Endothelial cell of umbilical vein (primary cell): ENCODE data around the gene CCNB1. TPM values are rescaled to one million over a fixed set of nuclear protein-coding genes. Genes with fewer than 3 reads are reported as not detected.
"Not testable (repeated sequence)": the region's sequence is repeated elsewhere in the genome, so short reads cannot be mapped to it uniquely, and the experiment has no call there.

Experiments
- BruUV-seq: library from RNA; stranded (reverse); fragments of 400-500 nt; replicated peaks from 2 replicates; lab custom pipeline; 2021; lab: Mats Ljungman, UMichigan
- CTCF ChIA-PET: fragments of 300-600, 350-600 bp; sonication (Branson Sonifier 250); formaldehyde crosslinking; loops from one replicate; lab custom pipeline; 2021; ENCODE audit warnings: antibody characterized with exemption, inconsistent platforms; lab: Charles Lee
- POLR2A ChIA-PET: fragments of 300-600, 350-600 bp; sonication (Branson Sonifier 250); formaldehyde crosslinking; loops from one replicate; lab custom pipeline; 2021; ENCODE audit warnings: antibody characterized with exemption, inconsistent platforms; lab: Charles Lee
- DNase-seq: peaks from one replicate; pipeline ENCODE4 v3.0.0-alpha.2; 2011; ENCODE audit warnings: low read depth, low spot score
- FAIRE-seq: peaks from 2 replicates; lab custom pipeline; 2011; peaks lifted over from hg19 to GRCh38; lab: Jason Lieb, UNC
- H2AFZ ChIP-seq: 2 replicates; pipeline ENCODE4 v1.6.0; 2012; ENCODE audit warnings: low read depth, low read length, control low read depth, inconsistent platforms
- H3K27ac ChIP-seq: 2 replicates; pipeline ENCODE4 v1.5.1; 2011; ENCODE audit warnings: low read depth, mild to moderate bottlenecking, control low read depth, low read length, moderate library complexity; ENCODE audit not compliant: insufficient read depth
- H3K27me3 ChIP-seq, 2 experiments: 2 replicates each; pipeline versions ENCODE4 v1.6.0 to v1.6.1; 2011; ENCODE audit warnings: low read length in 2 of 2, mixed read lengths in 1 of 2; ENCODE audit not compliant: control insufficient read depth in 2 of 2, insufficient read depth in 2 of 2
- H3K36me3 ChIP-seq, 2 experiments: 2 replicates in 1 of 2; 3 replicates in 1 of 2; pipeline ENCODE4 v1.5.1; 2011; ENCODE audit warnings: low read length in 2 of 2, mild to moderate bottlenecking in 1 of 2, moderate library complexity in 1 of 2; ENCODE audit not compliant: control insufficient read depth in 2 of 2, insufficient read depth in 2 of 2; ENCODE audit errors: extremely low read depth in 1 of 2
- H3K4me1 ChIP-seq: 3 replicates; pipeline ENCODE4 v1.5.1; 2011; ENCODE audit warnings: mild to moderate bottlenecking, low read length; ENCODE audit not compliant: control insufficient read depth, insufficient read depth; ENCODE audit errors: extremely low read depth
- H3K4me2 ChIP-seq: 2 replicates; pipeline ENCODE4 v1.6.1; 2011; ENCODE audit warnings: low read length, control low read depth, mixed read lengths; ENCODE audit not compliant: insufficient read depth
- H3K4me3 ChIP-seq, 3 experiments: fragments of 200-600 bp in 1 of 3; sonication (generic), shearing (Covaris generic) in 1 of 3; replicated peaks in 1 of 3; 2 replicates each; pipeline ENCODE4 v1.5.1; 2011 to 2016; ENCODE audit warnings: control low read depth in 3 of 3, low read length in 3 of 3, mild to moderate bottlenecking in 2 of 3, inconsistent platforms in 1 of 3, low read depth in 1 of 3, moderate library complexity in 1 of 3; ENCODE audit not compliant: insufficient read depth in 1 of 3
- H3K79me2 ChIP-seq: 2 replicates; pipeline ENCODE4 v1.6.0; 2012; ENCODE audit warnings: low read length, inconsistent platforms; ENCODE audit not compliant: control insufficient read depth, insufficient read depth
- H3K9ac ChIP-seq: replicated peaks from 2 replicates; pipeline ENCODE3; 2011; ENCODE audit warnings: low read length, control low read depth; ENCODE audit not compliant: insufficient read depth; ENCODE audit errors: extremely low read depth
- H3K9me1 ChIP-seq: replicated peaks from 3 replicates; pipeline ENCODE4 v1.6.0; 2011; ENCODE audit warnings: mild to moderate bottlenecking, low read length; ENCODE audit not compliant: control insufficient read depth, insufficient read depth; ENCODE audit errors: extremely low read depth
- H3K9me3 ChIP-seq: replicated peaks from 2 replicates; pipeline ENCODE4 v1.5.1; 2012; ENCODE audit warnings: low read length, inconsistent platforms; ENCODE audit not compliant: control insufficient read depth, insufficient read depth
- H4K20me1 ChIP-seq: replicated peaks from 2 replicates; pipeline ENCODE3; 2011; ENCODE audit warnings: mild to moderate bottlenecking, low read length; ENCODE audit not compliant: control insufficient read depth, insufficient read depth; ENCODE audit errors: extremely low read depth
- POLR2A ChIP-seq: IDR thresholded peaks from 2 replicates; pipeline ENCODE4 v1.6.1; 2012; ENCODE audit warnings: low read depth, mild to moderate bottlenecking, control low read depth, low read length
- POLR2AphosphoS5 ChIP-seq: IDR thresholded peaks from 2 replicates; pipeline ENCODE4 v1.6.1; 2012; ENCODE audit warnings: low read depth, mild to moderate bottlenecking, control low read depth, low read length, moderate library complexity; ENCODE audit not compliant: insufficient read depth
- dilution Hi-C: fragments of 300-500 bp; cut with MboI; formaldehyde crosslinking; loops from one replicate; pipeline ENCODE4 v1.15.0; 2019; ENCODE audit warnings: low sequenced_read_pairs; ENCODE audit not compliant: extremely low pct_ligation_motif_present
- intact Hi-C: fragments of 100-400 bp; cut with micrococcal nuclease; formaldehyde crosslinking; loops from one replicate; pipeline ENCODE4 v1.10.0; 2022
- polyA plus RNA-seq, 4 experiments: library from polyadenylated mRNA; depleted of rRNA in 3 of 4; stranded (reverse) in 3 of 4; unstranded in 1 of 4; fragments of >200 nt; gene quantifications; 2 replicates each; pipeline versions ENCODE4 v1.2.1 to v1.2.3, GENCODE V29; 2011 to 2012; ENCODE audit warnings: missing spikeins in 1 of 4
- total RNA-seq: library from RNA; stranded (reverse); gene quantifications from 2 replicates; pipeline ENCODE4 v1.2.3, GENCODE V29; 2021
- TF ChIP-seq, protein P1 (sequence below), 2 donors: IDR thresholded peaks; 1 replicate in 1 of 2; 2 replicates in 1 of 2; pipeline ENCODE4 v1.5.1; 2011; ENCODE audit warnings: low read length in 2 of 2, mild to moderate bottlenecking in 2 of 2, moderate library complexity in 2 of 2, control low read depth in 1 of 2, inconsistent platforms in 1 of 2, low read depth in 1 of 2; ENCODE audit not compliant: insufficient read depth in 1 of 2; ENCODE audit errors: extremely low read depth in 1 of 2

Gene CCNB1
- total and polyA plus RNA-seq, 2 donors (not counting 3 experiments of a cell fraction or from before 2014, with no cell fraction given), result 72.2 to 211 TPM

- intact Hi-C loops, result loop anchor here (2.0 kb wide), 1 partner anchor 15 kb away; the partner anchor contains the start of gene CDK7
- BruUV-seq, result no TSS peak
- CTCF ChIA-PET, result interaction anchor here (0.8 kb wide), 1 partner anchor 65 kb away, joined by 3 read pairs; no protein-coding TSS in a partner anchor
These were observed 53.0 kb downstream of the CCNB1 start for GRCh38 chr5:69219939-69220338.

DNA sequence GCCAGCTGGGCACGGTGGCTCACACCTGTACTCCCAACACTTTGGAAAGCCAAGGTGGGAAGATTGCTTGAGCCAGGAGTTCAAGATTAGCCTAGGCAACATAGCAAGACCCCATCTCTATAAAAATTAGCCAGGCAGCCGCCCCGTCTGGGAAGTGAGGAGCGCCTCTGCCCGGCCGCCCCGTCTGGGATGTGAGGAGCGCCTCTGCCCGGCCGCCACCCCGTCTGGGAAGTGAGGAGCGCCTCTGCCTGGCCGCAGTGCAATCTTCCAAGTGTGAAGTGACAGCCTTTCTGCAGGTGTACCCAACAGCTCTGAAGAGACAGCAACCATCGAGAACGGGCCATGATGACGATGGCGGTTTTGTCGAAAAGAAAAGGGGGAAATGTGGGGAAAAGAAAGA lies 53.4 kb downstream of the CCNB1 start:
- H2AFZ ChIP-seq, H3K27ac ChIP-seq, H3K9ac ChIP-seq, intact Hi-C loops, H3K27me3 ChIP-seq, BruUV-seq, H4K20me1 ChIP-seq, H3K4me2 ChIP-seq, FAIRE-seq, H3K4me1 ChIP-seq, dilution Hi-C loops, CTCF ChIA-PET, H3K79me2 ChIP-seq, H3K9me1 ChIP-seq, POLR2A ChIA-PET, H3K4me3 ChIP-seq, H3K9me3 ChIP-seq, DNase-seq, H3K36me3 ChIP-seq: not testable (repeated sequence)

More at GRCh38 chr5:69219939-69220338, 53.0 kb downstream of the CCNB1 start:
- Histone ChIP-seq H4K20me1 (no peaks in the 10 kb centered on the region), H3K4me2 (no peak overlapping the region), H3K4me1 (peaks cover 7% of the 10 kb centered on the region), H3K27ac (no peak overlapping the region), H3K9ac (no peak overlapping the region), H3K36me3 (no peaks in the 10 kb centered on the region), H3K9me1 (no peaks in the 10 kb centered on the region), H2AFZ (no peak overlapping the region), H3K27me3 (no peaks in the 10 kb centered on the region), H3K79me2 (peaks cover 5% of the 10 kb centered on the region), H3K4me3 (no peak overlapping the region), H3K9me3 (no peaks in the 10 kb centered on the region)
- FAIRE-seq, result no peak
- dilution Hi-C loops, result no loop called here
- POLR2A ChIA-PET, result no interaction called here
- TF ChIP-seq POLR2AphosphoS5 (no peak), POLR2A (no peak)
- TF ChIP-seq, protein P1, sequence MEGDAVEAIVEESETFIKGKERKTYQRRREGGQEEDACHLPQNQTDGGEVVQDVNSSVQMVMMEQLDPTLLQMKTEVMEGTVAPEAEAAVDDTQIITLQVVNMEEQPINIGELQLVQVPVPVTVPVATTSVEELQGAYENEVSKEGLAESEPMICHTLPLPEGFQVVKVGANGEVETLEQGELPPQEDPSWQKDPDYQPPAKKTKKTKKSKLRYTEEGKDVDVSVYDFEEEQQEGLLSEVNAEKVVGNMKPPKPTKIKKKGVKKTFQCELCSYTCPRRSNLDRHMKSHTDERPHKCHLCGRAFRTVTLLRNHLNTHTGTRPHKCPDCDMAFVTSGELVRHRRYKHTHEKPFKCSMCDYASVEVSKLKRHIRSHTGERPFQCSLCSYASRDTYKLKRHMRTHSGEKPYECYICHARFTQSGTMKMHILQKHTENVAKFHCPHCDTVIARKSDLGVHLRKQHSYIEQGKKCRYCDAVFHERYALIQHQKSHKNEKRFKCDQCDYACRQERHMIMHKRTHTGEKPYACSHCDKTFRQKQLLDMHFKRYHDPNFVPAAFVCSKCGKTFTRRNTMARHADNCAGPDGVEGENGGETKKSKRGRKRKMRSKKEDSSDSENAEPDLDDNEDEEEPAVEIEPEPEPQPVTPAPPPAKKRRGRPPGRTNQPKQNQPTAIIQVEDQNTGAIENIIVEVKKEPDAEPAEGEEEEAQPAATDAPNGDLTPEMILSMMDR (IDR thresholded peaks at IDR 0.05; ENCODE audit: extremely low read depth in 1 of 2, insufficient read depth in 1 of 2, low read depth in 1 of 2, low read length in 2 of 2), result no peak
- DNase-seq, result no peak

GRCh38 chr5:69220833-69221232 lies 53.9 kb downstream of the CCNB1 start:
- H3K36me3 ChIP-seq, H3K9me1 ChIP-seq, H3K9me3 ChIP-seq, H3K9ac ChIP-seq, H3K4me3 ChIP-seq, H3K27me3 ChIP-seq, CTCF ChIA-PET, H3K4me2 ChIP-seq, BruUV-seq, H3K79me2 ChIP-seq, FAIRE-seq, H2AFZ ChIP-seq, H4K20me1 ChIP-seq, intact Hi-C loops, H3K4me1 ChIP-seq, DNase-seq, POLR2A ChIA-PET, H3K27ac ChIP-seq, dilution Hi-C loops: not testable (repeated sequence)
